ENCODE data around the gene MRGPRD. TPM values are rescaled to one million over a fixed set of nuclear protein-coding genes. Genes with fewer than 3 reads are reported as not detected.

Gene MRGPRD
- total and polyA plus RNA-seq, 10 of the 15 experiments (the other 5 are each of a cell fraction or from before 2014, with no cell fraction given): not detected

DNA sequence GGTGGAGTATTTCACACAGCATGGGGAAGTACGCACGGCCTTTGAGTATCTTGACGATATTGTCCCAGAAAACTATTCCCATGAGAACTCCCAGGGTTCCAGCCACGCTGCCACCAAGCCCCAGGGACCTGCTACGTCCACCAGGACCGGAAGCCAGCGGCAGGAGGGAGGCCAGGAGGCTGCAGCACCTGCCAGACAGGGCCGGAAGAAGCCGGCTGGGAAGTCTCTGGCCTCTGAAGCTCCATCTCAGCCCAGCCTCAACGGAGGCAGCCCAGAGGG lies 44.5 kb downstream of the MRGPRD start:
- ChIA-PET CTCF (no interaction called here), POLR2A (no interaction called here), RAD21 (ENCODE audit: unreplicated experiment) (no interaction called here), SMC1A (ENCODE audit: uncharacterized antibody, unreplicated experiment) (no interaction called here)
- Histone ChIP-seq H2AFZ (ENCODE audit: control insufficient read depth, low read depth, low read length) (no peak overlapping the region), H3K79me2 (ENCODE audit: control insufficient read depth, insufficient read depth, low read length) (no peaks in the 10 kb centered on the region), H3K27me3 (replicated peaks in 1 of 2; ENCODE audit: control insufficient read depth in 2 of 2, insufficient read depth in 2 of 2, low read length in 1 of 2) (no peaks in the 10 kb centered on the region), H3K9me3 (replicated peaks; ENCODE audit: control insufficient read depth, insufficient read depth, low read length) (no peaks in the 10 kb centered on the region), H3K36me3 (ENCODE audit: control insufficient read depth in 2 of 2, insufficient read depth in 2 of 2, low read length in 1 of 2) (peaks cover 2 to 27% of the 10 kb centered on the region in 2 experiments; a peak in 3 of 4 replicates), H3K9ac (ENCODE audit: control insufficient read depth, insufficient read depth, low read length) (no peak overlapping the region), H3K4me2 (ENCODE audit: control insufficient read depth, insufficient read depth) (no peak overlapping the region), H3K4me3 (no peak overlapping the region), H3K4me1 (ENCODE audit: control insufficient read depth, insufficient read depth, low read length) (no peaks in the 10 kb centered on the region), H4K20me1 (ENCODE audit: control insufficient read depth, insufficient read depth) (no peaks in the 10 kb centered on the region), H3K27ac (ENCODE audit: control insufficient read depth, insufficient read depth) (no peak overlapping the region)
- ATAC-seq: no peak
- TF ChIP-seq NRF1 (conservative IDR thresholded peaks at IDR 0.05; ENCODE audit: low read depth, low read length) (no peak), BMI1 (IDR thresholded peaks at IDR 0.05; ENCODE audit: borderline replicate concordance) (no peak), STAT3 (IDR thresholded peaks at IDR 0.05; ENCODE audit: low read depth, low read length) (no peak), GABPA (IDR thresholded peaks at IDR 0.05; ENCODE audit: low read depth) (no peak), POLR2AphosphoS5 (IDR thresholded peaks at IDR 0.05; ENCODE audit: low read length) (no peak), RBBP5 (conservative IDR thresholded peaks at IDR 0.05) (no peak), HDAC2 (IDR thresholded peaks at IDR 0.05) (no peak), SPI1 (IDR thresholded peaks at IDR 0.05; ENCODE audit: borderline replicate concordance, insufficient read depth, low read depth, low read length) (no peak), NR2C1 (IDR thresholded peaks at IDR 0.05) (no peak), TARDBP (IDR thresholded peaks at IDR 0.05; ENCODE audit: borderline replicate concordance) (no peak), PML (IDR thresholded peaks at IDR 0.05; ENCODE audit: low read length) (no peak), SIN3A (IDR thresholded peaks at IDR 0.05; ENCODE audit: low read depth, low read length) (no peak)
- TF ChIP-seq, protein P1, sequence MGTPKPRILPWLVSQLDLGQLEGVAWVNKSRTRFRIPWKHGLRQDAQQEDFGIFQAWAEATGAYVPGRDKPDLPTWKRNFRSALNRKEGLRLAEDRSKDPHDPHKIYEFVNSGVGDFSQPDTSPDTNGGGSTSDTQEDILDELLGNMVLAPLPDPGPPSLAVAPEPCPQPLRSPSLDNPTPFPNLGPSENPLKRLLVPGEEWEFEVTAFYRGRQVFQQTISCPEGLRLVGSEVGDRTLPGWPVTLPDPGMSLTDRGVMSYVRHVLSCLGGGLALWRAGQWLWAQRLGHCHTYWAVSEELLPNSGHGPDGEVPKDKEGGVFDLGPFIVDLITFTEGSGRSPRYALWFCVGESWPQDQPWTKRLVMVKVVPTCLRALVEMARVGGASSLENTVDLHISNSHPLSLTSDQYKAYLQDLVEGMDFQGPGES (IDR thresholded peaks at IDR 0.05): no peak
- TF ChIP-seq, protein P2, sequence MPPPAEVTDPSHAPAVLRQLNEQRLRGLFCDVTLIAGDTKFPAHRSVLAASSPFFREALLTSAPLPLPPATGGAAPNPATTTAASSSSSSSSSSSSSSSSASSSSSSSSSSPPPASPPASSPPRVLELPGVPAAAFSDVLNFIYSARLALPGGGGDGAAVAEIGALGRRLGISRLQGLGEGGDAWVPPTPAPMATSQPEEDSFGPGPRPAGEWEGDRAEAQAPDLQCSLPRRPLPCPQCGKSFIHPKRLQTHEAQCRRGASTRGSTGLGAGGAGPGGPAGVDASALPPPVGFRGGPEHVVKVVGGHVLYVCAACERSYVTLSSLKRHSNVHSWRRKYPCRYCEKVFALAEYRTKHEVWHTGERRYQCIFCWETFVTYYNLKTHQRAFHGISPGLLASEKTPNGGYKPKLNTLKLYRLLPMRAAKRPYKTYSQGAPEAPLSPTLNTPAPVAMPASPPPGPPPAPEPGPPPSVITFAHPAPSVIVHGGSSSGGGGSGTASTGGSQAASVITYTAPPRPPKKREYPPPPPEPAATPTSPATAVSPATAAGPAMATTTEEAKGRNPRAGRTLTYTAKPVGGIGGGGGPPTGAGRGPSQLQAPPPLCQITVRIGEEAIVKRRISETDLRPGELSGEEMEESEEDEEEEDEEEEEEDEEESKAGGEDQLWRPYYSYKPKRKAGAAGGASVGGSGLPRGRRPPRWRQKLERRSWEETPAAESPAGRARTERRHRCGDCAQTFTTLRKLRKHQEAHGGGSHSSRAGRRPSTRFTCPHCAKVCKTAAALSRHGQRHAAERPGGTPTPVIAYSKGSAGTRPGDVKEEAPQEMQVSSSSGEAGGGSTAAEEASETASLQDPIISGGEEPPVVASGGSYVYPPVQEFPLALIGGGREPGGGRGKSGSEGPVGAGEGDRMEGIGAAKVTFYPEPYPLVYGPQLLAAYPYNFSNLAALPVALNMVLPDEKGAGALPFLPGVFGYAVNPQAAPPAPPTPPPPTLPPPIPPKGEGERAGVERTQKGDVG (CRISPR knock-in tag; IDR thresholded peaks at IDR 0.05): no peak
- TF ChIP-seq, protein P3, sequence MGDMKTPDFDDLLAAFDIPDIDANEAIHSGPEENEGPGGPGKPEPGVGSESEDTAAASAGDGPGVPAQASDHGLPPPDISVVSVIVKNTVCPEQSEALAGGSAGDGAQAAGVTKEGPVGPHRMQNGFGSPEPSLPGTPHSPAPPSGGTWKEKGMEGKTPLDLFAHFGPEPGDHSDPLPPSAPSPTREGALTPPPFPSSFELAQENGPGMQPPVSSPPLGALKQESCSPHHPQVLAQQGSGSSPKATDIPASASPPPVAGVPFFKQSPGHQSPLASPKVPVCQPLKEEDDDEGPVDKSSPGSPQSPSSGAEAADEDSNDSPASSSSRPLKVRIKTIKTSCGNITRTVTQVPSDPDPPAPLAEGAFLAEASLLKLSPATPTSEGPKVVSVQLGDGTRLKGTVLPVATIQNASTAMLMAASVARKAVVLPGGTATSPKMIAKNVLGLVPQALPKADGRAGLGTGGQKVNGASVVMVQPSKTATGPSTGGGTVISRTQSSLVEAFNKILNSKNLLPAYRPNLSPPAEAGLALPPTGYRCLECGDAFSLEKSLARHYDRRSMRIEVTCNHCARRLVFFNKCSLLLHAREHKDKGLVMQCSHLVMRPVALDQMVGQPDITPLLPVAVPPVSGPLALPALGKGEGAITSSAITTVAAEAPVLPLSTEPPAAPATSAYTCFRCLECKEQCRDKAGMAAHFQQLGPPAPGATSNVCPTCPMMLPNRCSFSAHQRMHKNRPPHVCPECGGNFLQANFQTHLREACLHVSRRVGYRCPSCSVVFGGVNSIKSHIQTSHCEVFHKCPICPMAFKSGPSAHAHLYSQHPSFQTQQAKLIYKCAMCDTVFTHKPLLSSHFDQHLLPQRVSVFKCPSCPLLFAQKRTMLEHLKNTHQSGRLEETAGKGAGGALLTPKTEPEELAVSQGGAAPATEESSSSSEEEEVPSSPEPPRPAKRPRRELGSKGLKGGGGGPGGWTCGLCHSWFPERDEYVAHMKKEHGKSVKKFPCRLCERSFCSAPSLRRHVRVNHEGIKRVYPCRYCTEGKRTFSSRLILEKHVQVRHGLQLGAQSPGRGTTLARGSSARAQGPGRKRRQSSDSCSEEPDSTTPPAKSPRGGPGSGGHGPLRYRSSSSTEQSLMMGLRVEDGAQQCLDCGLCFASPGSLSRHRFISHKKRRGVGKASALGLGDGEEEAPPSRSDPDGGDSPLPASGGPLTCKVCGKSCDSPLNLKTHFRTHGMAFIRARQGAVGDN (IDR thresholded peaks at IDR 0.05): no peak
- TF ChIP-seq, protein P4, sequence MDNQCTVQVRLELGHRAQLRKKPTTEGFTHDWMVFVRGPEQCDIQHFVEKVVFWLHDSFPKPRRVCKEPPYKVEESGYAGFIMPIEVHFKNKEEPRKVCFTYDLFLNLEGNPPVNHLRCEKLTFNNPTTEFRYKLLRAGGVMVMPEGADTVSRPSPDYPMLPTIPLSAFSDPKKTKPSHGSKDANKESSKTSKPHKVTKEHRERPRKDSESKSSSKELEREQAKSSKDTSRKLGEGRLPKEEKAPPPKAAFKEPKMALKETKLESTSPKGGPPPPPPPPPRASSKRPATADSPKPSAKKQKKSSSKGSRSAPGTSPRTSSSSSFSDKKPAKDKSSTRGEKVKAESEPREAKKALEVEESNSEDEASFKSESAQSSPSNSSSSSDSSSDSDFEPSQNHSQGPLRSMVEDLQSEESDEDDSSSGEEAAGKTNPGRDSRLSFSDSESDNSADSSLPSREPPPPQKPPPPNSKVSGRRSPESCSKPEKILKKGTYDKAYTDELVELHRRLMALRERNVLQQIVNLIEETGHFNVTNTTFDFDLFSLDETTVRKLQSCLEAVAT (IDR thresholded peaks at IDR 0.05): no peak
- 90% methylated on average over 10 of the region's 10 CpGs for WGBS (ENCODE audit: insufficient coverage, insufficient replicate concordance, low lambda C conversion rate, missing lambda C conversion rate)
- FAIRE-seq: no peak
- intact Hi-C loops (cut with micrococcal nuclease; ENCODE audit: unreplicated experiment) (no loop called here), in situ Hi-C loops (cut with MboI) (no loop called here)
- no peak for DNase-seq (ENCODE audit: low read depth, low spot score)
- no TSS peak for BruUV-seq (replicated peaks)

All from GM12878 (cell line).